Erythroblast (primary cell): ENCODE data around the gene FOXN1.

Experiments
- DNase-seq, 2 experiments: peaks; one replicate each; lab custom pipeline; 2025; lab: John Stamatoyannopoulos, UW
- GATA1 ChIP-seq: IDR thresholded peaks from 2 replicates; pipeline ENCODE4 v1.6.1; 2011; ENCODE audit warnings: low read depth, mild to moderate bottlenecking, control low read depth, low read length, moderate library complexity
- POLR2A ChIP-seq: IDR thresholded peaks from 2 replicates; pipeline ENCODE4 v1.6.1; 2011; ENCODE audit warnings: mild to moderate bottlenecking, low read length

Gene FOXN1

GRCh38 chr17:28501421-28502284 lies 4.5 kb upstream of the FOXN1 start:
- TF ChIP-seq POLR2A (no peak), GATA1 (no peak)
- DNase-seq = no peak

- DNase-seq = no peak
- TF ChIP-seq GATA1 (no peak), POLR2A (no peak)
Observed at GRCh38 chr17:28503420-28503819, 2.7 kb upstream of the FOXN1 start.

GRCh38 chr17:28506763-28507487 lies 777 bp downstream of the FOXN1 start:
- TF ChIP-seq POLR2A (no peak), GATA1 (no peak)

GRCh38 chr17:28507567-28508203 lies 1.5 kb downstream of the FOXN1 start:
- no peak for DNase-seq
- TF ChIP-seq POLR2A (no peak), GATA1 (no peak)

More at GRCh38 chr17:28506763-28507487, 777 bp downstream of the FOXN1 start:
- DNase-seq = no peak

- DNase-seq = no peak
- no peak for TF ChIP-seq GATA1
- TF ChIP-seq POLR2A = no peak
Observed at GRCh38 chr17:28508211-28508724, 2.1 kb downstream of the FOXN1 start.

- no peak for TF ChIP-seq GATA1
- no peak for TF ChIP-seq POLR2A
- no peak for DNase-seq
Observed at GRCh38 chr17:28509789-28510188, 3.6 kb downstream of the FOXN1 start.

- no peak for TF ChIP-seq GATA1
- TF ChIP-seq POLR2A = no peak
- no peak for DNase-seq
Observed at GRCh38 chr17:28511858-28512461, 5.8 kb downstream of the FOXN1 start.

GRCh38 chr17:28513476-28513875 lies 7.3 kb downstream of the FOXN1 start:
- TF ChIP-seq GATA1 (no peak), POLR2A (no peak)

GRCh38 chr17:28514561-28515002 lies 8.4 kb downstream of the FOXN1 start:
- no peak for TF ChIP-seq POLR2A
- TF ChIP-seq GATA1 = no peak
- no peak for DNase-seq

More at GRCh38 chr17:28513476-28513875, 7.3 kb downstream of the FOXN1 start:
- no peak for DNase-seq

- TF ChIP-seq GATA1 (no peak), POLR2A (no peak)
- no peak for DNase-seq
Observed at GRCh38 chr17:28515518-28515917, 9.4 kb downstream of the FOXN1 start.

GRCh38 chr17:28518132-28518531 lies 12.0 kb downstream of the FOXN1 start:
- TF ChIP-seq POLR2A (no peak), GATA1 (no peak)
- no peak for DNase-seq

GRCh38 chr17:28518578-28518977 lies 12.4 kb downstream of the FOXN1 start:
- TF ChIP-seq GATA1 = no peak
- no peak for TF ChIP-seq POLR2A
- no peak for DNase-seq

GRCh38 chr17:28519236-28519635 lies 13.1 kb downstream of the FOXN1 start:
- no peak for TF ChIP-seq POLR2A
- TF ChIP-seq GATA1 = no peak
- no peak for DNase-seq
